ENCODE data around the gene APMAP. TPM values are rescaled to one million over a fixed set of nuclear protein-coding genes. Genes with fewer than 3 reads are reported as not detected.

The APMAP gene, protein sequence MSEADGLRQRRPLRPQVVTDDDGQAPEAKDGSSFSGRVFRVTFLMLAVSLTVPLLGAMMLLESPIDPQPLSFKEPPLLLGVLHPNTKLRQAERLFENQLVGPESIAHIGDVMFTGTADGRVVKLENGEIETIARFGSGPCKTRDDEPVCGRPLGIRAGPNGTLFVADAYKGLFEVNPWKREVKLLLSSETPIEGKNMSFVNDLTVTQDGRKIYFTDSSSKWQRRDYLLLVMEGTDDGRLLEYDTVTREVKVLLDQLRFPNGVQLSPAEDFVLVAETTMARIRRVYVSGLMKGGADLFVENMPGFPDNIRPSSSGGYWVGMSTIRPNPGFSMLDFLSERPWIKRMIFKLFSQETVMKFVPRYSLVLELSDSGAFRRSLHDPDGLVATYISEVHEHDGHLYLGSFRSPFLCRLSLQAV
- 55.1 and 64.3 TPM in 2 replicates for total RNA-seq

DNA sequence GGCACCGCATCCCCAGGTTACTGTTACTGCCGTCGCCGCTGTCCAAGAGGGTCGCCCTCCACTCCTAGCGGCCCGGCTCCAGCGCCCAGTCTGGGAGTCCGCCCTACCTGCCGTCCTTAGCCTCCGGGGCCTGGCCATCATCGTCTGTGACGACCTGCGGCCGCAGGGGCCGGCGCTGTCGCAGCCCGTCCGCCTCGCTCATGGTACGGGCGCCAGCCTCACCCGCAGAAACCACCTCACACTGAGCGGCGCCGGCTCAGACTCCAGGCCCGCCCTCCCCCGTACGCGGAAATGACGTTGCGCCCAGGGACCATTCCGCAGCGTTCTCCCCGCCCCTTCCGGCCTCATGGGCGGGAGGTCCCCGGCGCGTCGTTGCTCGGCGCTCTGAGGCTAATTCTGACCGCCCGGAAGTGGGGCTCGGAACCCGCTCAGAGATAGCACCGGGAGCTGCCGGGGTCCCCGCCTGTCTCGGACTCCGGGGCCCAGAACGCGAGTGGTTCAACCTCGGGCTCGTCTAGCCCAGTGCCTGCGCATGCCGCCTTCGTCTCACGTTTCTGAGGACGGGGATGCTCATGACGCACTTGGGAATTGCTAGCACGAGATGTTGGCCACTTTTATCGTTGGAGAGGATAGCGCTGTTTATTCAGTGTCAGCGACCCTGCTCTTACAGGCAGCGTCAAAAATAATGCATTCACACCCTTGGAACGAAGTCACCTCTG lies at the start of gene APMAP:
Gene APMAP, minus strand, starts transcription at position 265 of the 719 bp plus-strand sequence. Its CDS starts 63 bp downstream, at position 202.

DNA sequence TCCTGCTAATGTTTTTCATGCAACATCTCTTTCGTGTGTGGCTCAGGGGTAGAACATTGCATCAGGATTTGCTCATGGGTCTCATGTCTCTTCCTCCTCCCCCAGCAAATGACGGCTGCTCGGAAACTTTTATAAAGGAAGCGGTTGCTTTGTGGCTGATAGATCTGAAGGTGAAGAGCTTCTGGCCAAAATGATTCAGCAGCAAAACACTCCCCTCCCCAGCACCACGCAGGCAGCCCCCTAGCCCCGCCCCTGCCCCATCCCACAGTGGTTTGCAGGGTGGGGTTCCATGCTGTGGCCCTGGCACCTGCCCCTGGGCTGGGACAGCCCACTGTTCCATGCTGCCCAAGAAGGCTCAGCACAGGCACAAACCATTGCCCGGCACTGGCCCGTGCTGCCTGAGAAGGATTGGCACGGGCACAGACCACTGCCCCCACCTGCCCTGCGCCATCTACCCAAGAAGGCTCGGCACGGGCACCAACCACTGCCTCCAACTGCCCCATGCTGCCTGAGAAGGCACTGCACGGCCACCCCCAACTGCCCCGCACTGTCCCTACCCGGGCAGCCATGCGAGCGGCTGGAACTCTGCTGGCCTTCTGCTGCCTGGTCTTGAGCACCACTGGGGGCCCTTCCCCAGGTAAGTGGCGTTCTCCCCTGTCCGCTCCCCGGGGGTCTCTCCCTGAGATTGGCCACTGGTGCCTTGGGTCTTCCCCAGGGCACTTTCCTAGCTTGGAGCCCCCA lies 43.4 kb downstream of the APMAP start, which contains the start of gene CST7:
Gene CST7, plus strand, starts transcription at position 331 of the 741 bp plus-strand sequence. Its CDS starts 237 bp downstream, at position 568.

Small RNAs within 50 kb of the gene (small RNA-seq; reads per million reads assigned to genes)
- not detected for gene RNU6-1257P

Other genes with a start within 250 kb of the APMAP start
- not detected in 2 replicates for gene CST7, start 43.5 kb downstream of the APMAP start, total RNA-seq
- 2.6 and 3.1 TPM in 2 replicates for gene ACSS1, start 65.4 kb upstream of the APMAP start, total RNA-seq
- gene VSX1, start 89.4 kb upstream of the APMAP start, total RNA-seq, result not detected in 2 replicates
- gene ENTPD6, start 203.0 kb upstream of the APMAP start, total RNA-seq, result 55.5 and 67.4 TPM in 2 replicates